ENCODE measurements around the gene S100A14.

DNA sequence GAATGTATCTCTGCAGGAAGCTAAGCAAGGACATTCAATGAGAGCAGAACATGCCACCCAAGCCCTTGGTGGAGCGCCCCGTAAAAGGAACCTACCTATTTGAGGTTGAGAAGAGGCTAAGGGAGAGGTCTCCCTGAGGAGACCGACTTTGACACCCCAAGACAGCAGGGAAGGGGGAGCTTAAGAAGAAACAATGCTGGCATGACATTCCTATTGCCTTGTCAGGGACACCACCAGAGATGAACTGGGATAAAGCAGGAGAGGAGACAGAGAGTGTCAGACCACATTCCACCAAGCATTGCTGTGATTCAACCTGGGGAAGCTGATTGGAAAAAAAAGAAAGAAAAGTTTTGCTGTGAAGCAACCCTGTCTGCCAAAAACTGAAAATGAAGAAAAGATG, 37.2 kb downstream of the S100A14 start:
- TF ChIP-seq, protein P1, sequence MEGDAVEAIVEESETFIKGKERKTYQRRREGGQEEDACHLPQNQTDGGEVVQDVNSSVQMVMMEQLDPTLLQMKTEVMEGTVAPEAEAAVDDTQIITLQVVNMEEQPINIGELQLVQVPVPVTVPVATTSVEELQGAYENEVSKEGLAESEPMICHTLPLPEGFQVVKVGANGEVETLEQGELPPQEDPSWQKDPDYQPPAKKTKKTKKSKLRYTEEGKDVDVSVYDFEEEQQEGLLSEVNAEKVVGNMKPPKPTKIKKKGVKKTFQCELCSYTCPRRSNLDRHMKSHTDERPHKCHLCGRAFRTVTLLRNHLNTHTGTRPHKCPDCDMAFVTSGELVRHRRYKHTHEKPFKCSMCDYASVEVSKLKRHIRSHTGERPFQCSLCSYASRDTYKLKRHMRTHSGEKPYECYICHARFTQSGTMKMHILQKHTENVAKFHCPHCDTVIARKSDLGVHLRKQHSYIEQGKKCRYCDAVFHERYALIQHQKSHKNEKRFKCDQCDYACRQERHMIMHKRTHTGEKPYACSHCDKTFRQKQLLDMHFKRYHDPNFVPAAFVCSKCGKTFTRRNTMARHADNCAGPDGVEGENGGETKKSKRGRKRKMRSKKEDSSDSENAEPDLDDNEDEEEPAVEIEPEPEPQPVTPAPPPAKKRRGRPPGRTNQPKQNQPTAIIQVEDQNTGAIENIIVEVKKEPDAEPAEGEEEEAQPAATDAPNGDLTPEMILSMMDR (IDR thresholded peaks at IDR 0.05): no peak
- TF ChIP-seq POLR2A (IDR thresholded peaks at IDR 0.05) (no peak), POLR2AphosphoS5 (IDR thresholded peaks at IDR 0.05; ENCODE audit: insufficient read depth in 1 of 2, low read depth in 1 of 2) (no peak)

All from vagina (tissue), 2 donors.